Suprapubic skin (tissue), 4 donors: ENCODE measurements around the gene PITPNM2. TPM values are rescaled to one million over a fixed set of nuclear protein-coding genes. Genes with fewer than 3 reads are reported as not detected.

Experiments
- DNase-seq, 2 donors: peaks; one replicate each; pipeline ENCODE4 v3.0.0-alpha.2; 2019; ENCODE audit warnings: low spot score in 2 of 2
- H3K27ac ChIP-seq: fragments of 200-600 bp; sonication (generic); one replicate; pipeline ENCODE4 v1.5.1; 2019
- H3K27me3 ChIP-seq: fragments of 200-600 bp; sonication (generic); one replicate; pipeline ENCODE4 v1.5.1; 2019
- H3K36me3 ChIP-seq: fragments of 200-600 bp; sonication (generic); one replicate; pipeline ENCODE4 v1.5.1; 2019
- H3K4me1 ChIP-seq: fragments of 200-600 bp; sonication (generic); one replicate; pipeline ENCODE4 v1.5.1; 2019
- H3K4me3 ChIP-seq: fragments of 200-600 bp; sonication (generic); one replicate; pipeline ENCODE4 v1.5.1; 2019; ENCODE audit warnings: mild to moderate bottlenecking
- H3K9me3 ChIP-seq: fragments of 200-600 bp; sonication (generic); one replicate; pipeline ENCODE4 v1.5.1; 2019
- EP300 ChIP-seq: sonication (generic); formaldehyde crosslinking; IDR thresholded peaks from one replicate; pipeline ENCODE4 v1.6.1; 2017; ENCODE audit warnings: antibody characterized with exemption
- POLR2A ChIP-seq, 2 donors: fragments of 450-650 bp; IDR thresholded peaks; one replicate each; pipeline ENCODE4 v1.6.1; 2017; ENCODE audit warnings: antibody characterized with exemption in 2 of 2, mild to moderate bottlenecking in 2 of 2, moderate library complexity in 2 of 2
- POLR2AphosphoS5 ChIP-seq, 3 donors: sonication (generic); formaldehyde crosslinking; IDR thresholded peaks; one replicate each; pipeline ENCODE4 v1.6.1; 2017; ENCODE audit warnings: antibody characterized with exemption in 3 of 3
- WGBS: methylation state at CpG from one replicate; pipeline ENCODE4 v1.1.5; 2018; 5-methylcytosine and 5-hydroxymethylcytosine counted together
- total RNA-seq, 4 donors: library from RNA; depleted of rRNA; stranded (reverse); fragments of >200 nt; gene quantifications; one replicate each; pipeline ENCODE4 v1.1.0, GENCODE V29; 2016
- TF ChIP-seq, protein P1 (sequence below), 2 donors: fragments of 200-600 bp in 1 of 2; fragments of 450-650 bp in 1 of 2; sonication (generic) in 1 of 2; IDR thresholded peaks; one replicate each; pipeline ENCODE4 v1.5.1; 2016 to 2019; ENCODE audit warnings: antibody characterized with exemption in 2 of 2, mild to moderate bottlenecking in 1 of 2, moderate library complexity in 1 of 2

PITPNM2 gene
- total RNA-seq, 4 donors from 2014 or later = 5.9 to 11.8 (median 6.9) TPM

DNA sequence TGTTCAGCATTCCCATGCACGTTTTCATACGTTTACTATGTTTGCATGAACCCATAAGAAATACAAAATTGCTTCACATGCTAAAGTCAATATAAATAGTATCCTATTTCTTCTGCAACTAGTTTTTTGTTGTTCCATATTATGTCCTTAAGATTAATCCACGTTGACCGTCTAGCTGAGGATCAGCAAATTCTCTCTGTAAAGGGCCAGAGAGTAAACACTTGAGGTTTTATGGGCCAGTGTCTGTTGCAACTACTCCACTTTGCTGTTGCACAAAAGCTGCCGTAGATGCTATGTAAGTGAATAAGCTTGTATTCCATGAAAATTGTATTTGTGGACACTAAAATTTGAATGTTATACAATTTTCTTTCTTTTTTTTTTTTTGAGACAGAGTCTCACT lies 21.1 kb upstream of the PITPNM2 start:
- Histone ChIP-seq H3K4me1 (no peaks in the 10 kb centered on the region), H3K4me3 (no peak overlapping the region), H3K27ac (no peak overlapping the region), H3K9me3 (no peaks in the 10 kb centered on the region), H3K36me3 (no peaks in the 10 kb centered on the region), H3K27me3 (no peaks in the 10 kb centered on the region)
- 74% methylated on average over 5 of the region's 5 CpGs for WGBS
- no peak for TF ChIP-seq POLR2A (IDR thresholded peaks at IDR 0.05)
- TF ChIP-seq EP300 = no peak
- TF ChIP-seq, protein P1, sequence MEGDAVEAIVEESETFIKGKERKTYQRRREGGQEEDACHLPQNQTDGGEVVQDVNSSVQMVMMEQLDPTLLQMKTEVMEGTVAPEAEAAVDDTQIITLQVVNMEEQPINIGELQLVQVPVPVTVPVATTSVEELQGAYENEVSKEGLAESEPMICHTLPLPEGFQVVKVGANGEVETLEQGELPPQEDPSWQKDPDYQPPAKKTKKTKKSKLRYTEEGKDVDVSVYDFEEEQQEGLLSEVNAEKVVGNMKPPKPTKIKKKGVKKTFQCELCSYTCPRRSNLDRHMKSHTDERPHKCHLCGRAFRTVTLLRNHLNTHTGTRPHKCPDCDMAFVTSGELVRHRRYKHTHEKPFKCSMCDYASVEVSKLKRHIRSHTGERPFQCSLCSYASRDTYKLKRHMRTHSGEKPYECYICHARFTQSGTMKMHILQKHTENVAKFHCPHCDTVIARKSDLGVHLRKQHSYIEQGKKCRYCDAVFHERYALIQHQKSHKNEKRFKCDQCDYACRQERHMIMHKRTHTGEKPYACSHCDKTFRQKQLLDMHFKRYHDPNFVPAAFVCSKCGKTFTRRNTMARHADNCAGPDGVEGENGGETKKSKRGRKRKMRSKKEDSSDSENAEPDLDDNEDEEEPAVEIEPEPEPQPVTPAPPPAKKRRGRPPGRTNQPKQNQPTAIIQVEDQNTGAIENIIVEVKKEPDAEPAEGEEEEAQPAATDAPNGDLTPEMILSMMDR (IDR thresholded peaks at IDR 0.05) = no peak
- no peak for DNase-seq

DNA sequence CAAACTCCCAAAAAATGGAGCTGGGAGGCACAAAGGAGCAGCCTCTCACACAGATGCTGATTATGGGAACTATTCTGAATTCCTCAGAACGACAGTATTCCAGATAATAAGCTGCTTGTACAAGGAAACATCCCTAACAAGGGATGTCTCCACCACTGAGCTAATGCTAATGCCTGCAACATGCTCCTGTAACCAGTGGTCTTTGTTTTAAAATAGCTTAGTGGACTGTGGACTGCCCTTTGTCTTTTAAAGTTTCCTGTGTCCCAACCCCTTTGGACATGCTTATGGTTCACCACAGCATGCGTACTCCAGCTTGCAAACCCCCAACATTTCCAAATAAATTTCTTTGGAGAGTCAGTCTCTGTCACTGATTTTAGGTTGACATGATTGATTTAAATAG lies 16.4 kb upstream of the PITPNM2 start:
- Histone ChIP-seq H3K27ac (no peak overlapping the region), H3K27me3 (no peaks in the 10 kb centered on the region), H3K36me3 (peaks cover 14% of the 10 kb centered on the region), H3K9me3 (no peaks in the 10 kb centered on the region), H3K4me3 (no peak overlapping the region), H3K4me1 (no peaks in the 10 kb centered on the region)
- DNase-seq = no peak
- 48% methylated on average over 2 of the region's 2 CpGs for WGBS
- no peak for TF ChIP-seq POLR2A (IDR thresholded peaks at IDR 0.05)
- TF ChIP-seq EP300 = no peak
- no peak for TF ChIP-seq POLR2AphosphoS5 (IDR thresholded peaks at IDR 0.05)
- TF ChIP-seq, protein P1 (IDR thresholded peaks at IDR 0.05) = no peak

GRCh38 chr12:123165537-123165936 lies 14.6 kb upstream of the PITPNM2 start:
- H3K4me3 ChIP-seq = no peak overlapping the region
- no peaks in the 10 kb centered on the region for H3K27me3 ChIP-seq
- H3K36me3 ChIP-seq = peaks cover 14% of the 10 kb centered on the region
- DNase-seq = no peak
- no peaks in the 10 kb centered on the region for H3K4me1 ChIP-seq
- 91% methylated on average over 4 of the region's 4 CpGs for WGBS
- no peaks in the 10 kb centered on the region for H3K9me3 ChIP-seq
- H3K27ac ChIP-seq = no peak overlapping the region
- TF ChIP-seq POLR2AphosphoS5 (IDR thresholded peaks at IDR 0.05) (no peak), EP300 (no peak), POLR2A (IDR thresholded peaks at IDR 0.05) (no peak)
- TF ChIP-seq, protein P1 (IDR thresholded peaks at IDR 0.05) = no peak

DNA sequence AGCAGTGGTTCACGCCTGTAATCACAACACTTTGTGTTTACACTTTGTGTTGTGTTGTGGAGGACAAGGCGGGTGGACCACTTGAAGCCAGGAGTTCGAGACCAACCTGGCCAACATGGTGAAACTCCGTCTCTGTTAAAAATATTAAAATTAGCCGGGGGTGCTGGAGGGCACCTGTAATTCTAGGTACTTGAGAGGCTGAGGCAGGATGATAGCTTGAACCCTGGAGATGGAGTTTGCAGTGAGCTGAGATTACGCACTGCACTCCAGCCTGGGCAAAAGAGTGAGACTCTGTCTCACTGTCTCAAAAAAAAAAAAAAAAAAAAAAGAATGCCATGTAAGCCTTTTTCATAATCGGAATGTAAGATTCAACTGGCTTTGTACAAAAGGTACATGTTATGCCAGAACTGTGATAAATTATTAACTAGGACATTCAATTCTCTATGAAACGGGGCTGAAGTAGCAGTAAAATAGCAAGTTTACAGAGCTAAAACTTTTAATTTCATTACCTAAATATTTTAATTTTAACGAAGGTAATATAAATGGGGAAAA lies 13.9 kb upstream of the PITPNM2 start:
- TF ChIP-seq, protein P1 (IDR thresholded peaks at IDR 0.05) = no peak
- TF ChIP-seq EP300 = no peak
- TF ChIP-seq POLR2A (IDR thresholded peaks at IDR 0.05) = no peak
- no peak for TF ChIP-seq POLR2AphosphoS5 (IDR thresholded peaks at IDR 0.05)
- Histone ChIP-seq H3K27ac (no peak overlapping the region), H3K4me1 (no peaks in the 10 kb centered on the region), H3K27me3 (no peaks in the 10 kb centered on the region), H3K4me3 (no peak overlapping the region), H3K36me3 (peaks cover 14% of the 10 kb centered on the region), H3K9me3 (no peaks in the 10 kb centered on the region)
- no peak for DNase-seq
- 94% methylated on average over 9 of the region's 9 CpGs for WGBS

DNA sequence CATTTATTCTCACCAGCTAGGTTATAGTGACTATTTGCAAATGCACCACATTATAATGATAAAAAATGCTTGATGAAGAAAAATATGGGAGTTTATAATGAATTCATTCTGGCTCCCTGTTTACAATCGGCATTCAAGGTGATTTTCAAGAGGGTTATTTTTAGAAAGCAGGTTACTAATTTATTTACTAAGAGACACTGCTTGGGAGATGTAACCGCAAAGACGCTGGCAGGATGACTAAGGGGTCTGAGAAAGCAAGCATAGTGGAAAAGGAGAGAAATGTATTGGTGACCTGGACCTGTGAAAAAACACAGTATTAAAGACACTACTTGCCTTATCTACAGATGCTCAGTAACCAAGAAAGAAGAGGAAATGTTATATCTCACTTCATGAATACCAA lies 13.3 kb upstream of the PITPNM2 start:
- no peak overlapping the region for H3K4me3 ChIP-seq
- H3K9me3 ChIP-seq = no peaks in the 10 kb centered on the region
- H3K27ac ChIP-seq = no peak overlapping the region
- no peaks in the 10 kb centered on the region for H3K27me3 ChIP-seq
- DNase-seq = no peak
- no peaks in the 10 kb centered on the region for H3K4me1 ChIP-seq
- WGBS = 97% methylated on average over 3 of the region's 3 CpGs
- no peak for TF ChIP-seq POLR2AphosphoS5 (IDR thresholded peaks at IDR 0.05)
- TF ChIP-seq, protein P1 (IDR thresholded peaks at IDR 0.05) = no peak
- no peak for TF ChIP-seq EP300
- H3K36me3 ChIP-seq = peaks cover 14% of the 10 kb centered on the region
